AG09309 (cell line): ENCODE data around the gene ASTN2.

Source experiments
- DNase-seq: peaks from one replicate; pipeline ENCODE4 v3.0.0-alpha.2; 2010; ENCODE audit warnings: low read depth
- H3K4me3 ChIP-seq: 2 replicates; pipeline ENCODE4 v1.5.1; 2011; ENCODE audit warnings: mild to moderate bottlenecking, low read depth, low read length, moderate library complexity; ENCODE audit not compliant: control insufficient read depth
- CTCF ChIP-seq: IDR thresholded peaks from 2 replicates; pipeline ENCODE4 v1.5.1; 2011; ENCODE audit warnings: mild to moderate bottlenecking, low read depth, low read length, inconsistent platforms; ENCODE audit not compliant: insufficient read depth, control insufficient read depth; ENCODE audit errors: missing control alignments

The ASTN2 gene

DNA sequence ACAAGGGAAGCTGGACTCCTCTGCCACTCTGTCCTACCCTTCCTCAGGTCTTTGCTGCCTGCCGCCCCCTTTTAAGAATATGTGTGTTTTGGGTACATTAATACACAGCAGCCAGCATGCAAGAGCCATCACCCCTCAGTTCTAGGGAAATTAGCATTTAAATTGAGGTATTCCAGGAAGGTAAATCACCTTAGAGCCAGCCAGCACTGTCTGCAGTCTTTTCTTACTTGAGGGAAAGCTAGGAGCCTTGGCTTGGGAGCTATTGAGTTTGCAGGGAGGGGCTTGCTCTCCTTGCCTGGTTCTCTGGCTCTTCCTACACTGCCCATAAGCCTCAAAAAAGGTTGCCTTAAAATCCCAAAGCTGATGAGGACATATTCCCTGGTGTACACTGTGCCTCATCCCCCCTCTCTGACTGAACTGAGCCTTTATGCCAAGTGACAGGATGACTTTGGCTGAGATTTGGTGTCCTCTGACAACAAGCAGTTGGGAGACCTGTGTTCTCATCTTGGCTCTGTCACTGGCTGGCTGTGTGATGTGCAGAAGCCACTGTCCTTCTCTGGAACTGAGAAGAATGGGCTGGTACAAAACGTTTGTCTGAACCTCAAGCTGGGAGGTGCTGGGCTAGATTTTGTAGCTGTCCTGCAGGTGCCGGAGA, 673.6 kb downstream of the ASTN2 start:
- H3K4me3 ChIP-seq = no peak overlapping the region
- TF ChIP-seq CTCF = no peak
- DNase-seq = no peak

- TF ChIP-seq CTCF = peak; percentile 98
- H3K4me3 ChIP-seq = no peak overlapping the region
Observed at GRCh38 chr9:116737152-116737546, 677.7 kb downstream of the ASTN2 start.

GRCh38 chr9:116736399-116737151, 678.3 kb downstream of the ASTN2 start:
- TF ChIP-seq CTCF = no peak

More at GRCh38 chr9:116737152-116737546, 677.7 kb downstream of the ASTN2 start:
- peak; percentile 13 for DNase-seq

DNA sequence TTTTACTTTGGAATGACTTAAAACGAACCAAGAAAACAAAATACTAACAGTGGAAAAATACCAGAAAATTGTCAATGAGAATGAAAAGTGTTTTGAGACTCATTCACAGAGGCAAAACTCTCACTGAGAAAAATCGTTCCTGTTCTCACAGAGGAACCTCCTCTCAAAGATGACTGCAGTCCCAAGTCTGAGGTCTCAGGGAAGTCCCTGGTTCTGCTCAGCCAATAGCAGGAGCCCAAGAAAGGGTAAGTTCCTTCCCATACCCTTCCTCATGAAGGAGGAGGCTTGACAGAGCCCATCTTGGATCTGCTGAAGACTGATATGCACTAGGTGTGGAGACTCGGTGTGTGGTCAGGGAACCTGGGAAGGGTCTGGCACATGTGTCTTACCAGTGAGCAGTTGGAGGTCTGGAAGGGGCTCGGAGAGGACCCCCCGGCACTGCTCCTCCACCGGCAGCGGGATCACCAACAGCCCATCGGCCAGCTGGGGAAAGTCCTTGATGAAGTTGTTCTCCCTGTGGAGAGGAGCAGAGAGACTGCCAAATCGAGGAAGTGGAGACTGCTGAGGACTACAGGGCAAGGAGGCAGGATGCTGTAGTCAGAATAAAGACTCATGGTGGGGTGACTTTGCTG, 681.7 kb downstream of the ASTN2 start:
- TF ChIP-seq CTCF = no peak
- H3K4me3 ChIP-seq = no peak overlapping the region
- DNase-seq = no peak

More at GRCh38 chr9:116736399-116737151, 678.3 kb downstream of the ASTN2 start:
- no peak overlapping the region for H3K4me3 ChIP-seq
- no peak for DNase-seq

DNA sequence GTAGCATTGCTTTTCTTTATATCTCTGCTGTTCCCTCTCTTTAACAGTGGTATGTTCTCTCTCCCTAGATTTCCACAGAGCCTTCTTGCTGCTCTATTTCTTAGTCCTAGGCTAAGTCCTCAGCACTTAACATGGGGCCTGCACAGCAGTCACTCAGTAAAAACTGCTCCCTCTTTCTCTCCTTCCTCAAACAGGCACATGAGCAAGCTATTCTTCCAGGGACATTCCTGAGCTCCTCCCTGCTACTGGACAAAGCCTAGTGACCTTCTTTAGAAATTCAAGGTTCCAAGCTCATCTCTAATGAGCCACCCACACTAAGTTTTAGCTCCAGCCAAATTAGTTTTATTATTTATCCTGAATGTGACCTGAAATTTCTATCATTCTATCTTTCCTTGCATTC, 688.3 kb downstream of the ASTN2 start:
- DNase-seq = no peak
- TF ChIP-seq CTCF = no peak
- H3K4me3 ChIP-seq = no peak overlapping the region

- no peak for TF ChIP-seq CTCF
- H3K4me3 ChIP-seq = no peak overlapping the region
- DNase-seq = no peak
Observed at GRCh38 chr9:116724123-116724522, 690.7 kb downstream of the ASTN2 start.
